NK-92 treated with Interleukin-12 subunit alpha and Interleukin-12 subunit beta, amount 100 ng/mL, for 24 hours (cell line): ENCODE results near the gene NCAPD2.

ENCODE experiments used
- DNase-seq: peaks from one replicate; lab custom pipeline; 2025; lab: John Stamatoyannopoulos, UW

Gene NCAPD2, protein sequence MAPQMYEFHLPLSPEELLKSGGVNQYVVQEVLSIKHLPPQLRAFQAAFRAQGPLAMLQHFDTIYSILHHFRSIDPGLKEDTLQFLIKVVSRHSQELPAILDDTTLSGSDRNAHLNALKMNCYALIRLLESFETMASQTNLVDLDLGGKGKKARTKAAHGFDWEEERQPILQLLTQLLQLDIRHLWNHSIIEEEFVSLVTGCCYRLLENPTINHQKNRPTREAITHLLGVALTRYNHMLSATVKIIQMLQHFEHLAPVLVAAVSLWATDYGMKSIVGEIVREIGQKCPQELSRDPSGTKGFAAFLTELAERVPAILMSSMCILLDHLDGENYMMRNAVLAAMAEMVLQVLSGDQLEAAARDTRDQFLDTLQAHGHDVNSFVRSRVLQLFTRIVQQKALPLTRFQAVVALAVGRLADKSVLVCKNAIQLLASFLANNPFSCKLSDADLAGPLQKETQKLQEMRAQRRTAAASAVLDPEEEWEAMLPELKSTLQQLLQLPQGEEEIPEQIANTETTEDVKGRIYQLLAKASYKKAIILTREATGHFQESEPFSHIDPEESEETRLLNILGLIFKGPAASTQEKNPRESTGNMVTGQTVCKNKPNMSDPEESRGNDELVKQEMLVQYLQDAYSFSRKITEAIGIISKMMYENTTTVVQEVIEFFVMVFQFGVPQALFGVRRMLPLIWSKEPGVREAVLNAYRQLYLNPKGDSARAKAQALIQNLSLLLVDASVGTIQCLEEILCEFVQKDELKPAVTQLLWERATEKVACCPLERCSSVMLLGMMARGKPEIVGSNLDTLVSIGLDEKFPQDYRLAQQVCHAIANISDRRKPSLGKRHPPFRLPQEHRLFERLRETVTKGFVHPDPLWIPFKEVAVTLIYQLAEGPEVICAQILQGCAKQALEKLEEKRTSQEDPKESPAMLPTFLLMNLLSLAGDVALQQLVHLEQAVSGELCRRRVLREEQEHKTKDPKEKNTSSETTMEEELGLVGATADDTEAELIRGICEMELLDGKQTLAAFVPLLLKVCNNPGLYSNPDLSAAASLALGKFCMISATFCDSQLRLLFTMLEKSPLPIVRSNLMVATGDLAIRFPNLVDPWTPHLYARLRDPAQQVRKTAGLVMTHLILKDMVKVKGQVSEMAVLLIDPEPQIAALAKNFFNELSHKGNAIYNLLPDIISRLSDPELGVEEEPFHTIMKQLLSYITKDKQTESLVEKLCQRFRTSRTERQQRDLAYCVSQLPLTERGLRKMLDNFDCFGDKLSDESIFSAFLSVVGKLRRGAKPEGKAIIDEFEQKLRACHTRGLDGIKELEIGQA (N-terminal part only)

DNA sequence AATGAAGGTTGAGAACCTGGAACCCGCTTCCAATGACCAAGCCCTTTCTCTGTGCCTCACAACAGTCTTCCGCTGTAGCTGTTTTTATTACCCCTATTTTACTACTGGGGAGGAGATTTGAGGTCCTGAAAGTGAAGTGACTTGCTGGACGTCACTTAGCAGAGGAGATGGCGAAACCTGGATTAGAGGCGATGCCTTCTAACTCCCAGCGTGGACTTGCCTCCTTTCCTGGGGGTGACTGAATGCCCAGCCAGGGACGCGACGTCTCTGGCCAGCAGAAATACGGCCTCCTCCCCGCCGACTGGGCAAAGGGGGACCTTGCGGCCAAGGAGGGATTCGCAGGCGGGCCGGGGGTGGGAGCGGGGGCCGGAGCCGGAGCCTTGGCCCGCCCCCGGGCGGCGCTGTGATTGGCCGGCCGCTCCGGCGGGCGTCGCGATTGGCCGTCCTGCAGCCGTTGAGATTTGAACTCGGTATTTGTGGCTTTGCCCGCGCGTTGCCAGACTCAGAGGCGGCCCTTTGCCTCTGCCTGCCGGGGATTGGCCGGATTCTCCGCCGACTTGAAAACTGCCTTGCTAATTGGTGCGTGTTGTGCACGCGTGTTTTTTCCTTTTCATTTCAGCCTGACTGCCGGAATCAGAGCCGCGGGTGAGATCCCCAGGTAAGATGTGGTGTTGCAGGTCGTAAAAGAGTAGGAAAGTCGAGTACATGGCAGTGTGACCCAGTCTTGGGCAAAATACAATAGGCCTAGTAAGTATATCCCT lies at the start of gene NCAPD2:
Gene NCAPD2 (plus strand): TSS at position 606 of the 761 bp plus-strand sequence. CDS start 997 bp downstream, outside the sequence.
- DNase-seq, result peak; percentile 81

DNA sequence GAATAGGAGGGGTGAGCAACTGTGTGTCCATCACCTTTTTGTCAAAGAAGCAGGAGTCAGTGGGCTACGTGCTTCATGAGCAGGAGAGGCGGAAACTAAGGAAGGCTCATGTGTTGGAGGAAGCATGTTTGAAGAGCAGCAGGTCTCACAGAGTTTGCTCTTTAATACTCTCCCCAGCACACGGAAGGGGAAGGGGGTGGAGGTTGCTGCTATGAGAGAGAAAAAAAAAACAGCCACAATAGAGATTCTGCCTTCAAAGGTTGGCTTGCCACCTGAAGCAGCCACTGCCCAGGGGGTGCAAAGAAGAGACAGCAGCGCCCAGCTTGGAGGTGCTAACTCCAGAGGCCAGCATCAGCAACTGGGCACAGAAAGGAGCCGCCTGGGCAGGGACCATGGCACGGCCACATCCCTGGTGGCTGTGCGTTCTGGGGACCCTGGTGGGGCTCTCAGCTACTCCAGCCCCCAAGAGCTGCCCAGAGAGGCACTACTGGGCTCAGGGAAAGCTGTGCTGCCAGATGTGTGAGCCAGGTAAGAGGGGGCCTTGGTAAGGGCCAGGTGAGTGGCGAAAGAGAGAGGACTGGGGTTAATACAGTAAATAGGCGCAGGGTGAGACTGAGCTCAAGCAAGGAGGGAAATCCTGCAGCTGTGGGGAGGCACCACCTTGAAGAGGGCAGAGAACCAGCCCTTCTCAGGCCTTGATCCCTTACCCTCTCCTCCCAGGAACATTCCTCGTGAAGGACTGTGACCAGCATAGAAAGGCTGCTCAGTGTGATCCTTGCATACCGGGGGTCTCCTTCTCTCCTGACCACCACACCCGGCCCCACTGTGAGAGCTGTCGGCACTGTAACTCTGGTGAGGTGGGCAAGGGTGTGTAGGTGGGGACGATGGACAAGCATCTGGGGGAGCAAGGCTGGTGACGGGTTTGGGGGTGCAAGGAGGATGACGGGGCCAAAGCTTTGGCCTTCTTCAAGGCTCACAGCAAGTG lies 48.9 kb upstream of the NCAPD2 start, which contains the start of gene CD27:
Gene CD27 (plus strand): TSS at position 252 of the 985 bp plus-strand sequence. CDS start 141 bp downstream, at position 393.
- DNase-seq, result no peak

DNA sequence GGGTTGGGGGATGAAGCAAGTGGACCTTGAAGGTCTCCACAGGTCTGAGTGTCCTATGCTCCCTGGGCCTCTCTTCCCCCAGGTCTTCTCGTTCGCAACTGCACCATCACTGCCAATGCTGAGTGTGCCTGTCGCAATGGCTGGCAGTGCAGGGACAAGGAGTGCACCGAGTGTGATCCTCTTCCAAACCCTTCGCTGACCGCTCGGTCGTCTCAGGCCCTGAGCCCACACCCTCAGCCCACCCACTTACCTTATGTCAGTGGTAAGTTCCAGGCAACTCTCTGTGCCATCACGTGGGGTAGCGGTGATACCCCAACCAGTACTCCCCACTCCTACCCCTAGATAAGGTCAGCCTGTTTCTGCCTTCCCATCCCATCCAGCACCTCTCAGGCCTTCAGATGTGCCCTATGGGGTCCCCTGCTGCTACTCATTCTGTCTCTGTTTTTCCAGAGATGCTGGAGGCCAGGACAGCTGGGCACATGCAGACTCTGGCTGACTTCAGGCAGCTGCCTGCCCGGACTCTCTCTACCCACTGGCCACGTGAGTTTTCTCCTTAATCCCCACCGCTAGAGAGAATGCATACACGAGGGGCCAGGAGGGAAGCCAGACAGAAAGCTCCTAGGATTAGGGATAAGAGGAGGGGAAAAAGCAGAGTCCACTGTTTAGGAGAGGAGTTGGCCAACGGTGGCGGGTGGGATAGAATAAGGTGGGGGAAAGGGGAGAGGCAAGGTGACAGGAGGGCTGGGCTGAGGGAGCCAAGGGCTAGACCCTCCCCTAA lies 43.6 kb upstream of the NCAPD2 start:
- DNase-seq, result no peak

DNA sequence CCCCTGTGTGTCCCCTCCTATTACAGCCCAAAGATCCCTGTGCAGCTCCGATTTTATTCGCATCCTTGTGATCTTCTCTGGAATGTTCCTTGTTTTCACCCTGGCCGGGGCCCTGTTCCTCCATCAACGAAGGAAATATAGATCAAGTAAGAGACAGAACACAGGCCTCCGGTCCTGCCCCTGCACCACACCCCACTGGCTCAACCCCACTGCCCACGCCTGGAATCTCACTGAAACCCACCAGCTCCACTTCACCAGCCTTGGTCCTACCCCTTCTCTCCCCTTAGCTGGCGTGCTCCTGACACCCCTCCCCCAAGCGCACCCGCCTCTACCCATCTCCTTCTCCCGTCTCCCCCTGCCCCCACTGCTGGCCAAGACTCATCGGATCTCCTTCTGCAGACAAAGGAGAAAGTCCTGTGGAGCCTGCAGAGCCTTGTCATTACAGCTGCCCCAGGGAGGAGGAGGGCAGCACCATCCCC lies 43.0 kb upstream of the NCAPD2 start:
- no peak for DNase-seq

DNA sequence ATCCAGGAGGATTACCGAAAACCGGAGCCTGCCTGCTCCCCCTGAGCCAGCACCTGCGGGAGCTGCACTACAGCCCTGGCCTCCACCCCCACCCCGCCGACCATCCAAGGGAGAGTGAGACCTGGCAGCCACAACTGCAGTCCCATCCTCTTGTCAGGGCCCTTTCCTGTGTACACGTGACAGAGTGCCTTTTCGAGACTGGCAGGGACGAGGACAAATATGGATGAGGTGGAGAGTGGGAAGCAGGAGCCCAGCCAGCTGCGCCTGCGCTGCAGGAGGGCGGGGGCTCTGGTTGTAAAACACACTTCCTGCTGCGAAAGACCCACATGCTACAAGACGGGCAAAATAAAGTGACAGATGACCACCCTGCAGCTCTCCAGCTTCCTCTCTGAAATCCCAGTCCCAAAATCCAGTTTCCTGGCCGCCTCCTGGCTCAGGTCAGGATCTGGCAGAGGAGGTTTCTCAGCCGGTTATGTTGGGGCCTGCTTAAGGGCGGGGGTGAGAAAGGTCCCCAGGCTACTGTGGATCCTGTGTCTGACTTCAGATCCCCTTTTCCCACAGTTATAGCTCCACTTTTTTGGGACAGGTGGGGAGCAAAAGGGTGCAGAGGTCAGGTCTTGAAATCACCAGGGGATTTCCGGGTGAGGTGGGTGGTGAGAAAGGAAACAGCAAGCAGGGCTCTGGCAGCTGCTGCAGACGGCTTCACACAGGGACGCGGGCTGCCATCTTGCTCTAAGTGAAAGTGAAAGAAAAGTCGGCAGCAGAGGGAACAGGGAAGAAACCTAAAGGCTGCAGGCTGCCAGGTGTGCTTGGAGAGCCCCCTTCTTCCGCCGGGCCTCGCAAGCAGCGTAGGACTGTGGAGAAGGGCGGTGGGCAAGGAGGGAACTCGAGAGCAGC lies 42.3 kb upstream of the NCAPD2 start, which contains the start of gene TAPBPL:
Gene TAPBPL (plus strand): TSS at position 695 of the 897 bp plus-strand sequence. CDS start 207 bp downstream, outside the sequence.
- DNase-seq, result peak; percentile 41

DNA sequence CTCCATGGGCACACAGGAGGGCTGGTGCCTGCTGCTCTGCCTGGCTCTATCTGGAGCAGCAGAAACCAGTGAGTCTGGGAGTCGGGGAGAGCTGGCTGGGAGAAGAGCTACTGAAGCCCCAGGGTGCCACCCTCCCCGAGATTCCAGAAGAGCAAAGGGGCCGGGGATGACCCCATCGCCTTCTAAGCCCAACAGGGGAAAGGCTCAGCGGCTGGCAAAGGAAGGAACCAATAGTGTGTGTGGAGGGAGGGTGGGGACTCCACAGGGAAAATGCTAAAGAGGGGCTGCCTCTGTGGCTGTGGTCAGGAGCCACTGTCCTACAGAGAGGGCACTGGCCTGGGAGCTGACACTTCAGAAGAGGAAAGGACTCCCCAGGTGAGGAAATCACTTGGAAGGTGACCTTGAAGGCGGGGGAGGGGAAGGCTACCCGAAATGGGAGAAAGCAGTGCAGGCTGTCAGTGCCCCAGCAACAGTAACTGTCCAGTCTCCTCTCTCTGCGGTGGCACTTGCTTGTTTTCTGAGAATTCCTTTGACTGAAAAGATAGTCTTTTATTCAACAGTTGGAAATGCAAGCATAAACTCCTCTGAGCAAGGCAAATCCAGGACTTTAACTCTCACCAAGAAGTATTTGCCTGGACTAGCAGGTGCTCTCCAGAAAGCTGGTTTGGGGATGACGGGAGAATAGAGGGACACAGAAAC lies 41.5 kb upstream of the NCAPD2 start:
- no peak for DNase-seq

DNA sequence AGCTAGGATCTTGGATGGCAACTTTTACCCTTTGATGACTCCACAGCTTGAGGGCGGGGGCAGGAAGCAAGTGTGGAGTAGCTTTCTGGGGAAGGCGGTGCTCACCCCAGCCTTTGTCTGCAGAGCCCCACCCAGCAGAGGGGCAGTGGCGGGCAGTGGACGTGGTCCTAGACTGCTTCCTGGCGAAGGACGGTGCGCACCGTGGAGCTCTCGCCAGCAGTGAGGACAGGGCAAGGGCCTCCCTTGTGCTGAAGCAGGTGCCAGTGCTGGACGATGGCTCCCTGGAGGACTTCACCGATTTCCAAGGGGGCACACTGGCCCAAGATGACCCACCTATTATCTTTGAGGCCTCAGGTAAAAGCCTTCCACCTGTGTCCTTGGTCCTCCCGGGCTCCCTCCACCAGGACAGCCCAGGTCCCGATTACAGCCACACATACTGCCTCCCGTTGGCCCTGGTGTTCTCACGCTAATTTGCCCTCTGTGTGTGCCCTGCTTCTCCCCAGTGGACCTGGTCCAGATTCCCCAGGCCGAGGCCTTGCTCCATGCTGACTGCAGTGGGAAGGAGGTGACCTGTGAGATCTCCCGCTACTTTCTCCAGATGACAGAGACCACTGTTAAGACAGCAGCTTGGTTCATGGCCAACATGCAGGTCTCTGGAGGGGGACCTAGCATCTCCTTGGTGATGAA lies 40.8 kb upstream of the NCAPD2 start:
- DNase-seq, result no peak

DNA sequence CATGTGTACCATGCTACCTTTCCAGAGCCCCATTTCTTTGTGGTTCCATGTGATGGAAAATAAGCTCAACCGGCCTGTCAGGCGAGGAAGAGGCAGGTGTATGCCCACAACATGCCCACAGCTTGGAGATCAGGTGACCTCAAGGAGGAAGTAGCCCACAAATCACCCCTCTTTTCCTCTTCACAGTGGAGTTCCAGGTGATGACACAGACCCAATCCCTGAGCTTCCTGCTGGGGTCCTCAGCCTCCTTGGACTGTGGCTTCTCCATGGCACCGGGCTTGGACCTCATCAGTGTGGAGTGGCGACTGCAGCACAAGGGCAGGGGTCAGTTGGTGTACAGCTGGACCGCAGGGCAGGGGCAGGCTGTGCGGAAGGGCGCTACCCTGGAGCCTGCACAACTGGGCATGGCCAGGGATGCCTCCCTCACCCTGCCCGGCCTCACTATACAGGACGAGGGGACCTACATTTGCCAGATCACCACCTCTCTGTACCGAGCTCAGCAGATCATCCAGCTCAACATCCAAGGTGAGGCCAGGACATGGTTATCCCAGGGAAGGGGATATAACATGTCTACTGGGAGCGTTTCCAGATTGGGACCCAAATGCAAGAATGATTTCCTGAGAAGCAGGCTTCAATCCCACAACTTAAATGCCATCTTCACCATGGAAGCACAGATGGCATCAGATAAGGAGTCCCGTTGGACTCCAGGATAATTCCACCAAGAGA lies 36.5 kb upstream of the NCAPD2 start:
- no peak for DNase-seq

DNA sequence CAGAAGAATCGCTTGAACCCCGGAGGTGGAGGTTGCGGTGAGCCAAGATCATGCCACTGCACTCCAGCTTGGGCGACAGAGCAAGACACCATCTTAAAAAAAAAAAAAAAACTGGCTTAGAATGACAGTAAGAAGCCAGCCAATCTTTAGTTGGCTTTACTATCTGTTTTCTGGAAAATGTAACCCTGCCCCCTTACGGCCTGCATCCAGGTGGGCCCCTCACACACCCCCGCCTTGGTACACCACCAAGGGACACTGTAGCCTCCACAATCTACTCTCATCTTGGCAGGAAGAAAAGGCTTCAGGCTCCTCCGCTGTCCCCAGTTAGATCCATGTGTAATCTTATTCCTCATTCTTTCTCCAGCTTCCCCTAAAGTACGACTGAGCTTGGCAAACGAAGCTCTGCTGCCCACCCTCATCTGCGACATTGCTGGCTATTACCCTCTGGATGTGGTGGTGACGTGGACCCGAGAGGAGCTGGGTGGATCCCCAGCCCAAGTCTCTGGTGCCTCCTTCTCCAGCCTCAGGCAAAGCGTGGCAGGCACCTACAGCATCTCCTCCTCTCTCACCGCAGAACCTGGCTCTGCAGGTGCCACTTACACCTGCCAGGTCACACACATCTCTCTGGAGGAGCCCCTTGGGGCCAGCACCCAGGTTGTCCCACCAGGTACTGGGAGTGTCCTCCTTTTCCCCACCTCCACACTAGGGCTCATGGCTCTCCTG lies 35.5 kb upstream of the NCAPD2 start:
- DNase-seq, result no peak

DNA sequence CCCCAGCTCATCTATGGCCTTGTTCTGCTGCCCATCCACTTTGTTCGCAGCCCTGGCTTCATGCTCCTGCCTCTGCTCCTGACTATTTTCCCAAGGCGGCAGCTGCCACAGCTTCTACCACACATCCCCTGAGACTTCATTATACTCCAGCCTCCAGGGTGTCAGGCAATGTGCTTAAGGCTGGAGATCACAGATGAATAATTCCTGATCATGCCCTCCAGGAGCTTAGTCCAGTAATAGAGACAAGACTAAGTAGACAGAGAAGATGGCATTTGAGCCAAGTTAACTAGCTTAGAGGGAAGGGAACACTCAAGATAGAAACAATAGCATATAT lies 34.9 kb upstream of the NCAPD2 start:
- DNase-seq, result no peak

DNA sequence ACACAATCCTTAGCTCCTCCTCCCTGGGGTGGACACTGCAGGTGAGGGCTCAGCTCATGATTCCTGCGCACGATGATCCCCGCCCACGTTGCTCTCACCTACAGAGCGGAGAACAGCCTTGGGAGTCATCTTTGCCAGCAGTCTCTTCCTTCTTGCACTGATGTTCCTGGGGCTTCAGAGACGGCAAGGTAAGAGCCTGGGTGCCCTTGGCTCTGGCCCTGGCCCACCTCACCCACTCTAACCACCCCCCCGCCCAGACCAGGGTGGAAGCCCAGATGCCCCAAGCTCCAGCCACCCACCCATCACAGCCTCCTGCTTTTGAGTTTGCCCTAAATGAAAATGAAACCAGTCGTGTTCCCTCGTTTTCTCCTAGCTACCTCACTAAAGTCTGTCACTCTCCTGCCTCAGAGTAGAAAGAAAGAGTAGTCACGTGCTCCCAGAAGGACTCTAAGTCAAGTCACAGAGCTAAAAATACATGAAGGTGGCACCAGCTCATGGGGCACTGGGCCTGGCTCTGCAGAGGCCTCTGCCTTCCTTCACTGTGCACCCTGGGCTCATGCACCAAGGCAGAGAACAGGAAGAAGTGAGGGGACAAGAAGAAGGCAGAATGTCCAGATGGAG lies 33.0 kb upstream of the NCAPD2 start:
- DNase-seq, result no peak

DNA sequence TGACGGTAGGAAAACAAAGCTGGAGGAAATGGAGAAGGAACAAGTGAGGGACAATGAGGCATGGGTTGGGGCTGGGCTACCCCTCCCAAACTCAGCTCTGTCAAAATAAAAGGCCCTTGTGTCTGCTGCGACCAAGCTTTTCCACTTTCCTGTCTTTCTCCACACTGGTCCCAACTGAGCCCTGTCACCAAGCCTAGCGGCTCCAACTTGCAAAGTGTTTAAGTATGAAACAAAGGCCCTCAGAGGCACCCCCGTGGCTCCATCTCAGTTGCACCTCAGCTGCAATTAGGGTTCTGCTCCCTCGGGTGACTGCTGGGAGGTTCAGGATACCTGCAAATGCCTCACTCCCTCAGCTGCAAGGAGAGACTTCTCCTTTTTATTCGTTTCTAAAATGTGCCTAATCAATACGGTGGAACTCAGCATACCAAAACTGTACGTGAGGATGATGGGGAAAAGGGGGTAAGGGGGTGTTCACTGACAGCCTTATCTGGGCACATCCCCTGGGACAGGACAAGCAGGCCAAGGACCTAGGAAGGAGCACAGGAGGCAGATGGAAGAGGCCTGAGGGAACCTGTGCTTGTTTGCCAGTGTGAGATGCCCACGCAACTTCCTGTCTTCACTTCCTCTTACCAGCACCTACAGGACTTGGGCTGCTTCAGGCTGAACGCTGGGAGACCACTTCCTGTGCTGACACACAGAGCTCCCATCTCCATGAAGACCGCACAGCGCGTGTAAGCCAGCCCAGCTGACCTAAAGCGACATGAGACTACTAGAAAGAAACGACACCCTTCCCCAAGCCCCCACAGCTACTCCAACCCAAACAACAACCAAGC lies 32.3 kb upstream of the NCAPD2 start:
- peak; percentile 71 for DNase-seq

DNA sequence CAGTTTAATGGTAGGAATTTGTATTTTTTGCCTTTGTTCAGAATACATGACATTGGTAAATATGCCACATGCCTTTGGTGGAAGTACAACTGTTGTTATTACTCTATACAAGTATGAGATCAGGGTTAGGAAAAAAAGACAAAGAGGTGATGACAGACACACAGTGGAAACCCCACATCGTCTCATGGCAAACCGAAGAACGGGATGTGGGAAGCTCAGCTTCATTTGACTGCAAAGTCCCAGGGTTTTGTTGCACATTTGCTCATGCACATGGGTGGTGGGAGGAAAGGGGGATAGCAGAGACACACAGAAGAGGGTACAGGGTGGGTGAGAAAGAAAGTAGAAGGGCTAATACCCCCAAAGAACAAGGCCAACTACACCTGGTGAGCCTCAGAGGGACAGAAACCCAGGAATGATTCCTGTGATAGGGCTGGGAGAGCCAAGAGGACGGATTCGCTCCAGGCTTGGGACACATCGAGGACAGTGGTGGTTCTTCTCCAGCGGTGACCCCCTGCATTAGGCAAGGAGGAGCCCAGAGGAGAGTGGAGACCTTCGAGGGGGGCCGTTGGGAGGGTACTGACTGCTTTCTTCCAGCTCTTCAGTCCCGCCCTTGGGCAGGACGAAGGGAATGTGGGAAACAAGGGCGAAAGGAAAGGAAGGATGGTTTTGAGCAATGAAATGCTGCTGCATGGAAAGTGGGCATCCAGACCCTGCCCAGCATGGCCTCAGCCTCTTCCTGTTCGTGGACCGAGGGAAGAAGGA lies 31.5 kb upstream of the NCAPD2 start:
- DNase-seq, result no peak
